HCT116 (cell line): ENCODE data around the gene TENM3. TPM values are rescaled to one million over a fixed set of nuclear protein-coding genes. Genes with fewer than 3 reads are reported as not detected.

Experiments
- ATAC-seq: fragments of 200-7000 bp; cut with Tn5 transposase; 2 replicates; pipeline ENCODE4 v1.9.1; 2020; ENCODE audit warnings: mild to moderate bottlenecking, moderate library complexity
- BruUV-seq: library from RNA; stranded (reverse); fragments of 400-500 nt; replicated peaks from 2 replicates; lab custom pipeline; 2021; lab: Mats Ljungman, UMichigan
- CTCF ChIA-PET: fragments of 300-600 bp; sonication (Branson Sonifier 250); formaldehyde crosslinking; loops from one replicate; lab custom pipeline; 2021; ENCODE audit warnings: antibody characterized with exemption; lab: Charles Lee
- POLR2A ChIA-PET: fragments of 300-600, 350-600 bp; sonication (Branson Sonifier 250); formaldehyde crosslinking; loops from one replicate; lab custom pipeline; 2021; ENCODE audit warnings: antibody characterized with exemption; lab: Charles Lee
- RAD21 ChIA-PET, 2 experiments: fragments of 300-600 bp; sonication (Branson Sonifier 250); formaldehyde crosslinking; loops; one replicate each; lab custom pipeline; 2023; ENCODE audit warnings: low total read pairs in 2 of 2; ENCODE audit not compliant: uncharacterized antibody in 2 of 2, unreplicated experiment in 2 of 2, low non-redundant PET in 1 of 2; lab: Charles Lee
- DNase-seq: peaks from one replicate; pipeline ENCODE4 v3.0.0-alpha.2; 2010; ENCODE audit warnings: low read depth, low spot score
- H2AFZ ChIP-seq: fragments of 200-600 bp; shearing (Covaris generic), sonication (generic); 2 replicates; pipeline ENCODE4 v1.6.1; 2017; ENCODE audit warnings: low read depth, mixed run types, mixed read lengths, antibody characterized with exemption, low read length; ENCODE audit not compliant: poor library complexity, severe bottlenecking
- H3K27ac ChIP-seq: 2 replicates; pipeline ENCODE4 v1.5.1; 2012; ENCODE audit warnings: low read depth, low read length
- H3K27me3 ChIP-seq: fragments of 200-600 bp; sonication (generic); 2 replicates; pipeline ENCODE4 v1.6.1; 2016; ENCODE audit warnings: mixed run types, low read length, mixed read lengths; ENCODE audit not compliant: insufficient read depth
- H3K36me3 ChIP-seq, 2 experiments: fragments of 200-500 bp in 1 of 2; fragments of 200-600 bp in 1 of 2; sonication (Bioruptor generic) in 1 of 2; sonication (generic) in 1 of 2; 2 replicates each; pipeline versions ENCODE4 v1.5.1 to v1.6.1; 2014 to 2016; ENCODE audit warnings: low read length in 2 of 2, inconsistent platforms in 1 of 2, mixed read lengths in 1 of 2, mixed run types in 1 of 2; ENCODE audit not compliant: insufficient read depth in 2 of 2, control insufficient read depth in 1 of 2
- H3K4me1 ChIP-seq, 2 experiments: fragments of 200-600 bp in 1 of 2; sonication (generic) in 1 of 2; 2 replicates each; pipeline versions ENCODE4 v1.5.1 to v1.6.1; 2012 to 2017; ENCODE audit warnings: low read length in 2 of 2, inconsistent platforms in 1 of 2, mild to moderate bottlenecking in 1 of 2, mixed read lengths in 1 of 2, mixed run types in 1 of 2, moderate library complexity in 1 of 2; ENCODE audit not compliant: insufficient read depth in 2 of 2, control insufficient read depth in 1 of 2
- H3K4me2 ChIP-seq: fragments of 200-600 bp; sonication (generic); 2 replicates; pipeline ENCODE4 v1.6.1; 2017; ENCODE audit warnings: mixed run types, low read length, mixed read lengths
- H3K4me3 ChIP-seq, 2 experiments: fragments of 200-600 bp in 1 of 2; sonication (generic) in 1 of 2; replicated peaks in 1 of 2; 2 replicates each; pipeline ENCODE4 v1.5.1; 2011 to 2016; ENCODE audit warnings: low read length in 2 of 2, control low read depth in 1 of 2, low read depth in 1 of 2, mild to moderate bottlenecking in 1 of 2, mixed read lengths in 1 of 2, mixed run types in 1 of 2
- H3K79me2 ChIP-seq: fragments of 200-600 bp; sonication (generic); 2 replicates; pipeline ENCODE4 v1.6.1; 2017; ENCODE audit warnings: mild to moderate bottlenecking, mixed run types, low read length, moderate library complexity, mixed read lengths; ENCODE audit not compliant: insufficient read depth
- H3K9ac ChIP-seq: fragments of 200-600 bp; sonication (generic); 2 replicates; pipeline ENCODE4 v1.6.1; 2016; ENCODE audit warnings: low read length, mixed read lengths
- H3K9me2 ChIP-seq: fragments of 200-600 bp; sonication (generic), shearing (Covaris generic); 2 replicates; pipeline ENCODE4 v1.6.1; 2017; ENCODE audit warnings: mixed run types, mild to moderate bottlenecking, moderate library complexity; ENCODE audit not compliant: insufficient read depth
- H3K9me3 ChIP-seq, 2 experiments: fragments of 200-500 bp in 1 of 2; fragments of 200-600 bp in 1 of 2; sonication (Bioruptor generic) in 1 of 2; sonication (generic) in 1 of 2; 2 replicates each; pipeline ENCODE4 v1.6.1; 2014 to 2017; ENCODE audit warnings: low read length in 2 of 2, mixed read lengths in 2 of 2, inconsistent platforms in 1 of 2, low read depth in 1 of 2, mild to moderate bottlenecking in 1 of 2, mixed run types in 1 of 2, moderate library complexity in 1 of 2; ENCODE audit not compliant: control insufficient read depth in 1 of 2, insufficient read depth in 1 of 2
- H4K20me1 ChIP-seq: fragments of 200-600 bp; sonication (generic), shearing (Covaris generic); 2 replicates; pipeline ENCODE4 v1.6.1; 2017; ENCODE audit warnings: mixed run types, mild to moderate bottlenecking, moderate library complexity; ENCODE audit not compliant: insufficient read depth
- CBX3 ChIP-seq: IDR thresholded peaks from 2 replicates; pipeline ENCODE4 v1.6.1; 2012; ENCODE audit warnings: low read depth
- CEBPB ChIP-seq: IDR thresholded peaks from 2 replicates; pipeline ENCODE4 v1.6.1; 2012; ENCODE audit warnings: low read depth
- CTCF ChIP-seq, 3 experiments: fragments of 200-600 bp in 1 of 3; sonication (generic) in 1 of 3; IDR thresholded peaks in 2 of 3; conservative IDR thresholded peaks in 1 of 3; 2 replicates each; pipeline ENCODE4 v1.5.1; 2012 to 2017; ENCODE audit warnings: low read depth in 2 of 3, low read length in 2 of 3, antibody characterized with exemption in 1 of 3, borderline replicate concordance in 1 of 3, control low read depth in 1 of 3, mild to moderate bottlenecking in 1 of 3, mixed read lengths in 1 of 3, mixed run types in 1 of 3, moderate library complexity in 1 of 3; ENCODE audit not compliant: insufficient read depth in 1 of 3
- EGR1 ChIP-seq: IDR thresholded peaks from 2 replicates; pipeline ENCODE4 v1.6.1; 2012; ENCODE audit warnings: low read depth
- EZH2 ChIP-seq: fragments of 200-600 bp; sonication (generic); IDR thresholded peaks from 2 replicates; pipeline ENCODE4 v1.6.1; 2017; ENCODE audit warnings: antibody characterized with exemption, mixed run types
- EZH2phosphoT487 ChIP-seq: fragments of 200-600 bp; IDR thresholded peaks from 2 replicates; pipeline ENCODE4 v1.6.1; 2018; ENCODE audit warnings: antibody characterized with exemption, borderline replicate concordance
- FOSL1 ChIP-seq: IDR thresholded peaks from 2 replicates; pipeline ENCODE4 v1.6.1; 2012; ENCODE audit warnings: low read depth
- JUND ChIP-seq: IDR thresholded peaks from 2 replicates; pipeline ENCODE4 v1.6.1; 2012
- MAX ChIP-seq: IDR thresholded peaks from 2 replicates; pipeline ENCODE4 v1.6.1; 2012
- POLR2AphosphoS5 ChIP-seq: IDR thresholded peaks from 2 replicates; pipeline ENCODE4 v1.6.1; 2011; ENCODE audit warnings: mild to moderate bottlenecking, low read depth, low read length, moderate library complexity
- RAD21 ChIP-seq: IDR thresholded peaks from 2 replicates; pipeline ENCODE4 v1.6.1; 2012; ENCODE audit warnings: low read depth, mild to moderate bottlenecking
- REST ChIP-seq: IDR thresholded peaks from 2 replicates; pipeline ENCODE4 v1.6.1; 2012; ENCODE audit warnings: low read depth
- SIN3A ChIP-seq: IDR thresholded peaks from 2 replicates; pipeline ENCODE4 v1.6.1; 2012; ENCODE audit warnings: low read depth
- SP1 ChIP-seq: IDR thresholded peaks from 2 replicates; pipeline ENCODE4 v1.6.1; 2012; ENCODE audit warnings: low read depth
- SRF ChIP-seq: IDR thresholded peaks from 2 replicates; pipeline ENCODE4 v1.6.1; 2012; ENCODE audit warnings: low read depth
- ZBTB33 ChIP-seq: IDR thresholded peaks from 2 replicates; pipeline ENCODE4 v1.6.1; 2011; ENCODE audit warnings: mild to moderate bottlenecking, low read length, moderate library complexity; ENCODE audit not compliant: insufficient replicate concordance; ENCODE audit errors: extremely low read depth
- ZNF274 ChIP-seq: fragments of 200-500 bp; sonication (Bioruptor generic); IDR thresholded peaks from 2 replicates; pipeline ENCODE4 v1.6.1; 2014; ENCODE audit warnings: mild to moderate bottlenecking, low read depth, low read length, inconsistent platforms
- intact Hi-C: fragments of 100-400 bp; cut with micrococcal nuclease; formaldehyde crosslinking; loops from 2 replicates; pipeline ENCODE4 v1.10.0; 2022
- total RNA-seq: library from RNA; stranded (reverse); gene quantifications from one replicate; pipeline ENCODE4 v1.2.1, GENCODE V29; 2021; ENCODE audit not compliant: unreplicated experiment

The TENM3 gene
- total RNA-seq, 1 experiment from 2014 or later: 0.54 TPM

GRCh38 chr4:182653596-182653995 is 410.4 kb downstream of the TENM3 start (continued):
- TF ChIP-seq ZBTB33 (no peak), CTCF (IDR thresholded peaks at IDR 0.05 in 2 of 3, conservative IDR thresholded peaks at IDR 0.05 in 1 of 3; ENCODE audit: borderline replicate concordance in 1 of 3, insufficient read depth in 1 of 3, low read depth in 2 of 3, low read length in 2 of 3) (no peak), POLR2AphosphoS5 (no peak), CEBPB (no peak), SP1 (no peak), SIN3A (no peak)
- TF ChIP-seq, all 23 proteins: peak for 0

GRCh38 chr4:182655340-182655739 is 412.1 kb downstream of the TENM3 start:
- RAD21 ChIA-PET: no interaction called here
- Histone ChIP-seq H4K20me1 (no peaks in the 10 kb centered on the region), H3K4me1 (no peaks in the 10 kb centered on the region), H3K79me2 (no peaks in the 10 kb centered on the region), H3K4me3 (no peak overlapping the region), H3K27me3 (peaks cover 30% of the 10 kb centered on the region), H3K9ac (no peak overlapping the region), H2AFZ (no peak overlapping the region), H3K9me2 (no peaks in the 10 kb centered on the region), H3K27ac (no peak overlapping the region), H3K36me3 (no peaks in the 10 kb centered on the region), H3K9me3 (no peaks in the 10 kb centered on the region), H3K4me2 (no peak overlapping the region)
- ATAC-seq (no peak), DNase-seq (no peak)
- POLR2A ChIA-PET: no interaction called here
- CTCF ChIA-PET: no interaction called here
- no TSS peak for BruUV-seq
- intact Hi-C loops: no loop called here
- TF ChIP-seq EGR1 (no peak), SRF (no peak), EZH2 (no peak), ZNF274 (no peak), SIN3A (no peak), EZH2phosphoT487 (no peak), REST (no peak), RAD21 (no peak), CBX3 (no peak), POLR2AphosphoS5 (no peak), SP1 (no peak), ZBTB33 (no peak), JUND (no peak), MAX (no peak), FOSL1 (no peak)
